Stimulated activated CD8-positive, alpha-beta memory T cell treated with anti-CD3 and anti-CD28 coated beads, Interleukin-4, amount 100 ng/mL, for 1 hour (primary cell): ENCODE data around the gene PRKG1.

Experiments
- DNase-seq, 2 donors: peaks; one replicate each; pipeline ENCODE4 v3.0.0-alpha.2; 2020; ENCODE audit warnings: low read depth in 2 of 2, low spot score in 1 of 2

PRKG1 gene

GRCh38 chr10:51786016-51786683 is 711.9 kb downstream of the PRKG1 start:
- no peak for DNase-seq

- DNase-seq, result no peak
Measured at GRCh38 chr10:51786684-51787035, 712.4 kb downstream of the PRKG1 start.

DNA sequence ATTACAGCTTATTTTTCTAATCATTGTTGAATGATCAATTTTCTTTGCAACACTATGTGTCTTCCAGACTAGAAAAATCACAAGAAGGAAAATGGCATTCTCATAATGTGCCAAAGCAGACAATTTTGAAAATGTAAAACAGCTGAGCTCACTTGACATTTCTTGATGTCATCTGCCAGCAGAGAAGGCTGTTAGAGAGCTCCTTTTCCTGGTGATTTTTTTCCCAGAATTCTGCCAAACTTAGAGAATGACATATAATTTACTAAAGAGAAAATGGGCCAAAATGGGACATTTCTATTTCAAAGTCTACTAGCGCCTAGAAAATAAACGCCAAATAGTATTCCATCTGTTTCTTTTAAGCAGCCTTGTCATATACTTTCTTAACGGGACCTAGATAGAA is 714.0 kb downstream of the PRKG1 start:
- no peak for DNase-seq

GRCh38 chr10:51789118-51789517 is 714.8 kb downstream of the PRKG1 start:
- DNase-seq, result no peak

DNA sequence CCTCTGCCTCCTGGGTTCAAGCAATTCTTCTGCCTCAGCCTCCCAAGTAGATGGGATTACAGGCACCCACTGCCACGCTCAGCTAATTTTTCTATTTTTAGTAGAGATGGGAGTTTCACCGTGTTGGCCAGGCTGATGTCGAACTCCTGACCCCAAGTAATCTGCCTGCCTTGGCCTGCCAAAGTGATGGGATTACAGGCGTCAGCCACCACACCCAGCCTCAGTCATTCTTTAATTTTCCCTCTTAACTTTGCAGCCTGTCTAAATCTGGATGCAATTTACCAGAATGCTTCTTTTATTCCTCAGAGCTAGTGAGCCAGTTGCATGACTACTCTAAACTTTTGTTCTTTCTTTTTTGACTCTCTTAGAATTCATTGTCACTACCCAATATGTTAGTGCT is 715.6 kb downstream of the PRKG1 start:
- no peak for DNase-seq

- no peak for DNase-seq
Measured at GRCh38 chr10:51792678-51793077, 718.4 kb downstream of the PRKG1 start.

DNA sequence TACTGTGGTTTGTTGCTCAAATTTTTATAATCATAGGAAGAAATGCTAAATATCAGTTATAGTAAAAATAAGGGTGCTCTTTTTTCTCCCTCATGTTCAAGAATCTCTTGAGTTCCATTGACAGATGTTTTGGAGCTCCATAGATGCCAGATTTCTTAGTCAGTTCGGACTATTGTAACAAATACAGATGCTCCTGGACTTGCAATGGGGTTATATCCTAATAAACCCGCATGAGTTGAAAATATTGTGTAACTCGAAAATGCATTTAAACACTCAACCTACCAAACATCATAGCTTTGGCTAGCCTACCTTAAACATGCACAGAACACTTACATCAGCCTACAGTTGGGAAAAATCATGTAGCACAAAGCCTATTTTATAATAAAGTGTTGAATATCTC is 725.8 kb downstream of the PRKG1 start:
- no peak for DNase-seq

- no peak for DNase-seq
Measured at GRCh38 chr10:51800725-51801424, 726.6 kb downstream of the PRKG1 start.

DNA sequence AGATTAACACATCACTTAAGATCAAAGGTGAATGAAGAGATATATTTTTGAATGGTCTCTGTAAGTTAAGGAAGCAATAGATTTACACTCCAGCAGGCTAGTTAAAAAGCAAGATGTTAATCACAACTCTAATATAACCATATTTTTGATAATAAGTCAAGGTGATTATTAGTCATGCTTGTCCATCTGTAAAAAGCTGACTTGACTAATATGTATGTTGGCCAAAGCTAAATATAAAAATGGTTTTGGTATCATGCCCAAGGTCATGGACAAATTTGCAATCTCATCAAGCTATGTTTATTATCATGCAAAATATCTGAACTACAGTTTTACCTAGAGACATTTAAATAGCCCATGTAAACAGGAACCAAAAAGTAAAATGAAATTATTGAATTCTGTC is 727.7 kb downstream of the PRKG1 start:
- DNase-seq, result no peak

GRCh38 chr10:51804866-51805265 is 730.6 kb downstream of the PRKG1 start:
- DNase-seq, result no peak

- DNase-seq, result no peak
Measured at GRCh38 chr10:51806079-51806835, 732.0 kb downstream of the PRKG1 start.

- no peak for DNase-seq
Measured at GRCh38 chr10:51808187-51808586, 733.9 kb downstream of the PRKG1 start.

- no peak for DNase-seq
Measured at GRCh38 chr10:51815723-51816122, 741.4 kb downstream of the PRKG1 start.

DNA sequence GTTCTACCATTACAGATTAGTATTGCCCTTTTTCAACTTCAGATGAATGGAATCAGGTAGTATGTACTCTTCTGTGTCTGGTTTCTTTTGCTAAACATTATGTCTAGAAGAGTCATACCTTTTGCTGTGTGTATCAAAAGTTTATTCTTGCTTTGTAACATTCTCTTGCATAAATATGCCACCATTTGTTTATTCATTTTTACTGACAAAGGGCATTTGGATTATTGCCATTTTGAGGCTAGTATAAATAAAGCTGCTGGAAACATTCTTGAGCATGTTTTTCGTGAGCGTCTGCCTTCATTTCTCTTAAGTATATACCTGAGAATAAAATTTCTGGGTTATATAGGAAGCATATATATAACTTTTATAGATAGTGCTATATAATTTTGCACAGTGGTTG is 746.8 kb downstream of the PRKG1 start:
- no peak for DNase-seq

- no peak for DNase-seq
Measured at GRCh38 chr10:51821745-51822144, 747.5 kb downstream of the PRKG1 start.

GRCh38 chr10:51832652-51833383 is 758.5 kb downstream of the PRKG1 start:
- DNase-seq, result no peak

DNA sequence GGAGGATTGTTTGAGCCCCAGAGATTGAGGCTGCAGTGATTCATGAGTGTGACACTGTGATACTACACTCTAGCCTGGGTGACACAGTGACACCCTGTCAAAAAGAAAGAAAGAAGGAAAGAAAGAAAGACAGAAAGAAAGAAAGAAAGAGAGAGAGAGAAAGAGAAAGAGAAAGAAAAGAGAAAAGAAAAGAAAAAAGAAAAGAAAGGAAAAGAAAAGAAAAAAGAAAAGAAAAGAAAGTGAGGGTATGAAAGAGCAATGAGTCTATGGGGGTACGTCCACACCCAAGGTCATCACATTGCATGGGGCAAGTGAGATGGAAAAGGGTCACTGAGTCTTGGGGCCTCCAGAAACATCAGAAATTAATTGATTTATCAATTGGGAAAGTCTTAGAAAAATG is 760.3 kb downstream of the PRKG1 start:
- DNase-seq, result no peak

DNA sequence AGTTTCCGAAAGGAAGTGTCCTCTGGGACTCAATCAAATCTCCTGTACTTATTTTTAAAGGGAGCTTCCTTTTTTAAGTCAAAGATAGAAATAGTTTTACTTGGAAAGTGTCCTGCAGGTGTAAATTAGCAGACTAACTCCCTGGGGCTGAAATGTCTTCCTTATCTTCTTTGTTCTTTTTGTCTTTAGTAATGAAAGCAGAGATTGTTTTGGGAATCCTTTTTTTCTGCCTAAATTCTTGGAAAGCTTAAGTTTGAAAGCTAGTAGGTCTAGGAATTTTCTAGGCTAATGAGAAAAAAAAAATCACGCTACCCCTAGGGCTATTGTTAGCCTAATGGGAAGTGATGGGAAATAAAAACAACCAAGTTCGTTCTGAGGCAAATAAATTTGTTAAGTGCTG is 764.2 kb downstream of the PRKG1 start:
- DNase-seq, result no peak

GRCh38 chr10:51843966-51844365 is 769.7 kb downstream of the PRKG1 start:
- no peak for DNase-seq

DNA sequence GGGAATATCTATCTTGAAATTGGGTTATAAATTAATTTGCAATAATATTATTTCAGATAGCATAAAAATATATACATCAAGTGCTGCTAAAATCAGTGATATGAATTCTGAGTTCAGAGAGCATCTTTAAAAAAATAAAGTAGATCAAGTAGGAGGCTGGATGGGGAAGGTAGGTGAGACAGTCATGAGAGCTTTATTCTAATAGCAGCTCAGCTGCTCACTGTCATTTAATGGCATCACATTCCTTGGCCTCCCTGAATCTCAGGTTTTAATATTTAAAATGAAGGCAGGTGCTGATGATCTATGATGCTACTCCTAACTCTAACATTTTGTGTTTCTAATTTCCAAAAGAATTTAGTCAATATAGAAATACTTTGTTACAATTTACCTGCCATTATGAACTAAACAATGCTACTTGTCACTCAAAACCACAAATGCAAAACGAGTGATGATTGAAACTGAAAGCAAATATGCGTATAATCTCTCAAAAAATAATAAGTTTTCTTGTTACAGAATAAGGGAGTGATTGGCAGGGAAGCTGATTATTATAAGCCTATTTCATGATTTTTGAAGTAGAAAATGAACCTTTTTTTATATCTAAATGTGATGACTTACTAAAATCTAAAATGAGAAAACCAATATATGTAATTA is 772.7 kb downstream of the PRKG1 start:
- no peak for DNase-seq

DNA sequence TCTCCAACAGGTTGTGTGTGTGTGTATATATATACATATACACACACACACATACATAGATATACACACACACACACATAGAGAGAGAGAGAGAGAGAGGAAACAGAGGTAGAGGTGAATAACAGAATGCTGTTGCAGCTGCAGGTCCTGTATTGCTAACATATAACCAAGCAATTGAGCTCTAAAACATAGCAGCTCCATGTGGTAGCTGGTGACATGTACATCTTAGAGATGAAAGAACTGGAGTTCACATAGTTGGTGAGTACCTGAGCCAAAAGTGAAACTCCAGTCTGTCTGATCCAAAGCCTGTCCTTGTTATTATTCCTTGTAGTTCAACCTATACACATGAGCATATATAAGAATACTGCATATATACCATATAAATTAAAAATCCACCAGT is 778.0 kb downstream of the PRKG1 start:
- DNase-seq, result no peak
